Right lobe of liver (tissue), 6 donors: ENCODE measurements around the gene HECTD1. TPM values are rescaled to one million over a fixed set of nuclear protein-coding genes. Genes with fewer than 3 reads are reported as not detected.
A peak's percentile ranks its signal among the peaks of the same experiment; 100 is the strongest.
"Not testable (repeated sequence)": the region's sequence is repeated elsewhere in the genome, so short reads cannot be mapped to it uniquely, and the experiment has no call there.

Experiments
- ATAC-seq, 4 donors: fragments of 200-7000 bp; cut with Tn5 transposase; one replicate each; pipeline ENCODE4 v1.9.1; 2020; ENCODE audit warnings: mild to moderate bottlenecking in 4 of 4, moderate library complexity in 4 of 4
- DNase-seq, 3 donors: peaks; one replicate each; pipeline ENCODE4 v3.0.0-alpha.2; 2020
- H3K27ac ChIP-seq, 3 donors: fragments of 200-600 bp; one replicate each; pipeline ENCODE4 v1.8.0; 2022
- H3K27me3 ChIP-seq, 2 donors: fragments of 200-600 bp; one replicate each; pipeline ENCODE4 v1.8.0; 2022
- H3K36me3 ChIP-seq, 4 donors: fragments of 200-600 bp; sonication (generic) in 1 of 4; one replicate each; pipeline versions ENCODE4 v1.5.1 to v1.8.0; 2017 to 2022; ENCODE audit warnings: control low read depth in 1 of 4
- H3K4me1 ChIP-seq, 4 donors: fragments of 200-600 bp; sonication (generic) in 1 of 4; one replicate each; pipeline versions ENCODE4 v1.5.1 to v1.8.0; 2017 to 2022; ENCODE audit warnings: control low read depth in 1 of 4
- H3K4me3 ChIP-seq, 3 donors: fragments of 200-600 bp; one replicate each; pipeline ENCODE4 v1.8.0; 2022
- H3K9me3 ChIP-seq, 4 donors: fragments of 200-600 bp; sonication (generic) in 1 of 4; one replicate each; pipeline versions ENCODE4 v1.5.1 to v1.8.0; 2017 to 2022; ENCODE audit warnings: control low read depth in 1 of 4
- POLR2A ChIP-seq: fragments of 450-650 bp; IDR thresholded peaks from one replicate; pipeline ENCODE4 v1.6.1; 2017; ENCODE audit warnings: antibody characterized with exemption, mild to moderate bottlenecking
- WGBS: methylation state at CpG from one replicate; pipeline ENCODE4 v1.1.6; 2018; ENCODE audit warnings: low coverage, low lambda C conversion rate; ENCODE audit not compliant: insufficient coverage; ENCODE audit errors: missing lambda C conversion rate; 5-methylcytosine and 5-hydroxymethylcytosine counted together
- intact Hi-C, 2 donors: fragments of 100-400 bp; cut with DNase I; formaldehyde crosslinking; loops; one replicate each; pipeline versions ENCODE4 v1.11.2 to v1.14.1; 2022
- total RNA-seq, 6 experiments: library from RNA; depleted of rRNA in 2 of 6; stranded (reverse); fragments of >200 nt in 2 of 6; fragmentation: NEBNext Ultra II Directional in 3 of 6; extraction: Animal tissue kit (Norgen Biotek cat#: 25700) in 3 of 6; gene quantifications; one replicate each; pipeline versions ENCODE4 v1.1.0 to v1.2.4, GENCODE V29; 2016 to 2023
- TF ChIP-seq, protein P1 (sequence below), 4 donors: fragments of 200-600 bp in 3 of 4; fragments of 450-650 bp in 1 of 4; IDR thresholded peaks; one replicate each; pipeline versions ENCODE4 v1.5.1 to v1.8.0; 2016 to 2022; ENCODE audit warnings: antibody characterized with exemption in 4 of 4, mild to moderate bottlenecking in 2 of 4
- donor health status: DM: no; HTN: yes; CAD: no.
- donor health status: DM: no; HTN: no; CAD: no.
- donor health status: DM: no; HTN: no; CAD: no.
- donor health status: DM: no; HTN: yes; CAD: no.
- donor health status: DM: no; HTN: yes; CAD: no.

HECTD1 gene
- total RNA-seq, 6 experiments from 2014 or later, result 77.2 to 167 (median 119) TPM

DNA sequence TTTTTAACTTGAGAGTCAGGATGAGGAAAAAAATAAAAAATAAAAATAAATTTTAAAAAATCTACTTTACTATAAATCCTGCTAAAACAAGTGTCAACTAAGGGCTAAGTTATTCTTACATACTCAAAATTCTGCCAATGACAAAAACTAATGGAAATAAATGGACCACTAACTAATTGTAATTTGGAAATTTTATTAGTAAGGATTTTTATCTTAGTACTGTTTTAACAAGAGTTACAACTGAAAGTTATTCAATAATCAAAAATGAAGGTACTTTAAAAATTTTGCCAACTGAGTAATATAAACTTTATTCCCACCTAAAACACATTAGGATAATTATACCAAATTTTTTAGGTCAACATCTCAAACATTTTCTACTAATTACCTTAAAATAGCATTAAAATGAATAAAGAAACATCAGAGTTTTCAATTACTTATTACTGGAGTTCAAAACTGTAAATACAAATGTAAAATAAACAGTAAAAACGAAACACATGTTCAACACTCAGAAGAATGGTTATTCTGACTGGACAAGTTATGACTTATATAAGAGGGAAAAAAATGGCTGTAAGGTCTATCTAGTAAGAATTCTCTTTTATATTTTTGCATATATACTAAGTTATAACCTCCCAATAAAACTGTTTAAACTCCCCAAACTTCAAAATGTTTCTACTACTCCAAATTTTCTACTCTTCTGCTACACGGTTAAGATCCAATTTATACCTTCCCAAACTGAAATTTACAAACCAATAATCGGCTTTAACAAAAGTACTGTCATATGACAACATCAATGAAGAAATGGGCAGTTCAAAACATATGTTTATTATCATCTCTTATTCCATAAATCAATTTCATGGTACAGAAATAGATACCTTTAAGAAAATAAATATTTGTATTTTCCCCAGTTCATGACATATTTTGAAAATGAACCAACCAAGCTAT lies 2.7 kb downstream of the HECTD1 start:
- DNase-seq (no peak), ATAC-seq (no peak)
- Histone ChIP-seq H3K27me3 (no peaks in the 10 kb centered on the region), H3K4me1 (peaks cover 0 to 17% (median 6%) of the 10 kb centered on the region in 4 donors), H3K27ac (peak overlapping the region; percentile 2 to 100 (median 99)), H3K36me3 (peaks cover 0 to 20% (median 0%) of the 10 kb centered on the region in 4 donors), H3K4me3 (peak overlapping the region; percentile 82 to 90 (median 86)), H3K9me3 (no peaks in the 10 kb centered on the region)
- intact Hi-C loops, result no loop called here
- TF ChIP-seq, protein P1, sequence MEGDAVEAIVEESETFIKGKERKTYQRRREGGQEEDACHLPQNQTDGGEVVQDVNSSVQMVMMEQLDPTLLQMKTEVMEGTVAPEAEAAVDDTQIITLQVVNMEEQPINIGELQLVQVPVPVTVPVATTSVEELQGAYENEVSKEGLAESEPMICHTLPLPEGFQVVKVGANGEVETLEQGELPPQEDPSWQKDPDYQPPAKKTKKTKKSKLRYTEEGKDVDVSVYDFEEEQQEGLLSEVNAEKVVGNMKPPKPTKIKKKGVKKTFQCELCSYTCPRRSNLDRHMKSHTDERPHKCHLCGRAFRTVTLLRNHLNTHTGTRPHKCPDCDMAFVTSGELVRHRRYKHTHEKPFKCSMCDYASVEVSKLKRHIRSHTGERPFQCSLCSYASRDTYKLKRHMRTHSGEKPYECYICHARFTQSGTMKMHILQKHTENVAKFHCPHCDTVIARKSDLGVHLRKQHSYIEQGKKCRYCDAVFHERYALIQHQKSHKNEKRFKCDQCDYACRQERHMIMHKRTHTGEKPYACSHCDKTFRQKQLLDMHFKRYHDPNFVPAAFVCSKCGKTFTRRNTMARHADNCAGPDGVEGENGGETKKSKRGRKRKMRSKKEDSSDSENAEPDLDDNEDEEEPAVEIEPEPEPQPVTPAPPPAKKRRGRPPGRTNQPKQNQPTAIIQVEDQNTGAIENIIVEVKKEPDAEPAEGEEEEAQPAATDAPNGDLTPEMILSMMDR (IDR thresholded peaks at IDR 0.05), result no peak
- TF ChIP-seq POLR2A, result no peak
- 15% methylated on average over 3 of the region's 3 CpGs for WGBS

DNA sequence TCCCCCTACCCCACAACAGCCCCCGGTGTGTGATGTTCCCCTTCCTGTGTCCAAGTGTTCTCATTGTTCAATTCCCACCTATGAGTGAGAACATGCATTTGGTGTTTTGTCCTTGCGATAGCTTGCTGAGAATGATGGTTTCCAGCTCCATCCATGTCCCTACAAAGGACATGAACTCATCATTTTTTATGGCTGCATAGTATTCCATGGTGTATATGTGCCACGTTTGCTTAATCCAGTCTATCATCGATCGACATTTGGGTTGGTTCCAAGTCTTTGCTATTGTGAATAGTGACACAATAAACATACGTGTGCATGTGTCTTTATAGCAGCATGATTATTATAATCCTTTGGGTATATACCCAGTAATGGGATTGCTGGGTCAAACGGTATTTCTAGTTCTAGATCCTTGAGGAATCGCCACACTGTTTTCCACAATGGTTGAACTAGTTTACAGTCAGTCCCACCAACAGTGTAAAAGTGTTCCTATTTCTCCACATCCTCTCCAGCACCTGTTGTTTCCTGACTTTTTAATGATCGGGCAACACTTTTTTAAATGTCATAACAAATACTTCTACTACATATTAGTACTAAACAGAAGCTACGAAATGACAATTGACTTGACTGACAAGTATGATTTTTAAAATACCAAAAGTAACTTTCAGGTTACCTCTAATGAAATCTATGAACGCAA lies 3.5 kb downstream of the HECTD1 start:
- 84% methylated on average over 10 of the region's 11 CpGs for WGBS
- H3K27ac ChIP-seq, result not testable (repeated sequence)

GRCh38 chr14:31203414-31203742 lies 4.2 kb downstream of the HECTD1 start:
- peaks cover 0 to 20% (median 4%) of the 10 kb centered on the region in 4 donors for H3K36me3 ChIP-seq
- no peaks in the 10 kb centered on the region for H3K9me3 ChIP-seq
- no peak overlapping the region for H3K27ac ChIP-seq
- TF ChIP-seq POLR2A, result no peak
- TF ChIP-seq, protein P1 (IDR thresholded peaks at IDR 0.05), result no peak
- peaks cover 0 to 20% (median 3%) of the 10 kb centered on the region in 4 donors for H3K4me1 ChIP-seq
- 100% methylated on average over 3 of the region's 3 CpGs for WGBS
- intact Hi-C loops, result no loop called here
- no peak overlapping the region for H3K4me3 ChIP-seq
- no peaks in the 10 kb centered on the region for H3K27me3 ChIP-seq
- ATAC-seq, result no peak
- no peak for DNase-seq

More for the DNA sequence above, 3.5 kb downstream of the HECTD1 start:
- intact Hi-C loops, ATAC-seq, H3K9me3 ChIP-seq, DNase-seq, H3K27me3 ChIP-seq, H3K4me3 ChIP-seq: not testable (repeated sequence)
- Histone ChIP-seq H3K36me3 (peaks cover 0 to 20% (median under 1%) of the 10 kb centered on the region in 4 donors), H3K4me1 (peaks cover 0 to 25% (median 6%) of the 10 kb centered on the region in 4 donors)

GRCh38 chr14:31201111-31201510 lies 6.5 kb downstream of the HECTD1 start:
- Histone ChIP-seq H3K4me3 (no peak overlapping the region), H3K4me1 (peaks cover 0 to 23% (median 3%) of the 10 kb centered on the region in 4 donors), H3K27me3 (no peaks in the 10 kb centered on the region), H3K36me3 (peaks cover 0 to 20% (median 5%) of the 10 kb centered on the region in 4 donors), H3K9me3 (no peaks in the 10 kb centered on the region), H3K27ac (no peak overlapping the region)
- ATAC-seq (peak in 1 of 4 donors; percentile 29), DNase-seq (no peak)
- WGBS, result 58% methylated on average over 1 of the region's 1 CpG
- intact Hi-C loops, result no loop called here
- no peak for TF ChIP-seq POLR2A
- TF ChIP-seq, protein P1 (IDR thresholded peaks at IDR 0.05), result no peak

GRCh38 chr14:31200702-31200990 lies 6.9 kb downstream of the HECTD1 start:
- no peak for TF ChIP-seq POLR2A
- TF ChIP-seq, protein P1 (IDR thresholded peaks at IDR 0.05), result no peak
- H3K4me3 ChIP-seq, result no peak overlapping the region
- intact Hi-C loops, result no loop called here
- H3K36me3 ChIP-seq, result peaks cover 0 to 20% (median 5%) of the 10 kb centered on the region in 4 donors
- DNase-seq (no peak), ATAC-seq (no peak)
- no peaks in the 10 kb centered on the region for H3K27me3 ChIP-seq
- WGBS, result no CpG with 5 or more reads among the region's 1 CpG
- no peak overlapping the region for H3K27ac ChIP-seq
- peaks cover 0 to 23% (median 3%) of the 10 kb centered on the region in 4 donors for H3K4me1 ChIP-seq
- H3K9me3 ChIP-seq, result no peaks in the 10 kb centered on the region
